OCI-LY1 (cell line): Measurements from ENCODE around the gene RDH5.

Experiments
- H2AFZ ChIP-seq: fragments of 200-600 bp; sonication (generic), shearing (Covaris generic); 2 replicates; pipeline ENCODE4 v1.6.0; 2014; ENCODE audit warnings: antibody characterized with exemption, mild to moderate bottlenecking, low read length
- H3F3A ChIP-seq: fragments of 200-600 bp; sonication (generic), shearing (Covaris generic); 2 replicates; pipeline ENCODE4 v1.6.0; 2014; ENCODE audit warnings: mild to moderate bottlenecking, antibody characterized with exemption, low read length, moderate library complexity; ENCODE audit not compliant: insufficient read depth
- H3K27ac ChIP-seq: fragments of 200-600 bp; sonication (generic); 2 replicates; pipeline ENCODE4 v1.5.1; 2014; ENCODE audit warnings: low read length, mixed run types, mild to moderate bottlenecking, low read depth; ENCODE audit not compliant: poor library complexity, severe bottlenecking
- H3K27me3 ChIP-seq: fragments of 200-600 bp; sonication (generic); 2 replicates; pipeline ENCODE4 v1.6.0; 2014; ENCODE audit warnings: antibody characterized with exemption, mild to moderate bottlenecking, low read length, moderate library complexity; ENCODE audit not compliant: insufficient read depth
- H3K36me3 ChIP-seq: fragments of 200-600 bp; sonication (generic); 2 replicates; pipeline ENCODE4 v1.6.1; 2014; ENCODE audit warnings: mild to moderate bottlenecking, antibody characterized with exemption, low read length, moderate library complexity, mixed read lengths; ENCODE audit not compliant: insufficient read depth
- H3K4me1 ChIP-seq: fragments of 200-600 bp; sonication (generic); 2 replicates; pipeline ENCODE4 v1.5.1; 2014; ENCODE audit warnings: mild to moderate bottlenecking, low read length, moderate library complexity; ENCODE audit not compliant: insufficient read depth, severe bottlenecking
- H3K4me2 ChIP-seq: fragments of 200-600 bp; sonication (generic), shearing (Covaris generic); 2 replicates; pipeline ENCODE4 v1.6.1; 2014; ENCODE audit warnings: low read length
- H3K4me3 ChIP-seq: fragments of 200-600 bp; sonication (generic); 2 replicates; pipeline ENCODE4 v1.5.1; 2014; ENCODE audit warnings: low read length, low read depth, mild to moderate bottlenecking, mixed read lengths; ENCODE audit not compliant: poor library complexity, severe bottlenecking
- H3K79me2 ChIP-seq: fragments of 200-600 bp; shearing (Covaris generic); 2 replicates; pipeline ENCODE4 v1.6.1; 2016; ENCODE audit warnings: mixed run types, low read length, mixed read lengths; ENCODE audit not compliant: insufficient read depth
- H3K9ac ChIP-seq: fragments of 200-600 bp; sonication (generic), shearing (Covaris generic); 2 replicates; pipeline ENCODE4 v1.6.1; 2014; ENCODE audit warnings: mild to moderate bottlenecking, low read length, mixed read lengths
- H3K9me2 ChIP-seq: fragments of 200-600 bp; sonication (generic), shearing (Covaris generic); 2 replicates; pipeline ENCODE4 v1.6.1; 2014; ENCODE audit warnings: low read depth, mild to moderate bottlenecking, low read length, mixed read lengths
- H3K9me3 ChIP-seq: fragments of 200-600 bp; shearing (Covaris generic); 2 replicates; pipeline ENCODE4 v1.6.1; 2014; ENCODE audit warnings: low read length, mixed read lengths
- H4K20me1 ChIP-seq: fragments of 200-600 bp; sonication (generic), shearing (Covaris generic); 2 replicates; pipeline ENCODE4 v1.6.0; 2016; ENCODE audit warnings: mild to moderate bottlenecking, low read length; ENCODE audit not compliant: insufficient read depth
- EZH2 ChIP-seq: fragments of 200-600 bp; sonication (generic), shearing (Covaris generic); IDR thresholded peaks from 2 replicates; pipeline ENCODE4 v1.8.0; 2017; ENCODE audit warnings: borderline replicate concordance, mixed run types, mild to moderate bottlenecking, antibody characterized with exemption, low read length, moderate library complexity, mixed read lengths
- TF ChIP-seq, protein P1 (sequence below): fragments of 200-600 bp; sonication (generic), shearing (Covaris generic); IDR thresholded peaks from 2 replicates; pipeline ENCODE4 v1.5.1; 2017; ENCODE audit warnings: mild to moderate bottlenecking, antibody characterized with exemption, low read length, moderate library complexity, mixed read lengths

RDH5 gene

GRCh38 chr12:55684761-55685370, 35.3 kb upstream of the RDH5 start:
- Histone ChIP-seq H2AFZ (no peak overlapping the region), H3K27me3 (peaks cover 16% of the 10 kb centered on the region; the same call in 1 of the 2 replicates), H3K27ac (no peak overlapping the region), H3K9me2 (no peaks in the 10 kb centered on the region), H3K4me3 (no peak overlapping the region), H3K4me1 (no peaks in the 10 kb centered on the region), H3K9me3 (no peaks in the 10 kb centered on the region), H3K79me2 (no peaks in the 10 kb centered on the region), H4K20me1 (no peaks in the 10 kb centered on the region), H3K4me2 (no peak overlapping the region), H3F3A (no peaks in the 10 kb centered on the region), H3K36me3 (no peaks in the 10 kb centered on the region), H3K9ac (no peak overlapping the region)
- TF ChIP-seq, protein P1, sequence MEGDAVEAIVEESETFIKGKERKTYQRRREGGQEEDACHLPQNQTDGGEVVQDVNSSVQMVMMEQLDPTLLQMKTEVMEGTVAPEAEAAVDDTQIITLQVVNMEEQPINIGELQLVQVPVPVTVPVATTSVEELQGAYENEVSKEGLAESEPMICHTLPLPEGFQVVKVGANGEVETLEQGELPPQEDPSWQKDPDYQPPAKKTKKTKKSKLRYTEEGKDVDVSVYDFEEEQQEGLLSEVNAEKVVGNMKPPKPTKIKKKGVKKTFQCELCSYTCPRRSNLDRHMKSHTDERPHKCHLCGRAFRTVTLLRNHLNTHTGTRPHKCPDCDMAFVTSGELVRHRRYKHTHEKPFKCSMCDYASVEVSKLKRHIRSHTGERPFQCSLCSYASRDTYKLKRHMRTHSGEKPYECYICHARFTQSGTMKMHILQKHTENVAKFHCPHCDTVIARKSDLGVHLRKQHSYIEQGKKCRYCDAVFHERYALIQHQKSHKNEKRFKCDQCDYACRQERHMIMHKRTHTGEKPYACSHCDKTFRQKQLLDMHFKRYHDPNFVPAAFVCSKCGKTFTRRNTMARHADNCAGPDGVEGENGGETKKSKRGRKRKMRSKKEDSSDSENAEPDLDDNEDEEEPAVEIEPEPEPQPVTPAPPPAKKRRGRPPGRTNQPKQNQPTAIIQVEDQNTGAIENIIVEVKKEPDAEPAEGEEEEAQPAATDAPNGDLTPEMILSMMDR = no peak
- no peak for TF ChIP-seq EZH2

GRCh38 chr12:55685671-55686070, 34.5 kb upstream of the RDH5 start:
- Histone ChIP-seq H3K9ac (no peak overlapping the region), H3K79me2 (no peaks in the 10 kb centered on the region), H3F3A (no peaks in the 10 kb centered on the region), H3K9me3 (no peaks in the 10 kb centered on the region), H3K27me3 (peaks cover 16% of the 10 kb centered on the region; the same call in 1 of the 2 replicates), H4K20me1 (no peaks in the 10 kb centered on the region), H3K9me2 (no peaks in the 10 kb centered on the region), H3K36me3 (no peaks in the 10 kb centered on the region), H3K4me1 (no peaks in the 10 kb centered on the region), H3K4me3 (no peak overlapping the region), H3K27ac (no peak overlapping the region), H2AFZ (no peak overlapping the region), H3K4me2 (no peak overlapping the region)
- TF ChIP-seq, protein P1 = no peak

- no peaks in the 10 kb centered on the region for H3K36me3 ChIP-seq
- H3K27me3 ChIP-seq = peaks cover 16% of the 10 kb centered on the region; the same call in 1 of the 2 replicates
Observed at GRCh38 chr12:55686366-55687010, 33.7 kb upstream of the RDH5 start.

More at GRCh38 chr12:55686366-55687010, 33.7 kb upstream of the RDH5 start:
- Histone ChIP-seq H4K20me1 (no peaks in the 10 kb centered on the region), H3K9me3 (no peaks in the 10 kb centered on the region), H2AFZ (no peak overlapping the region), H3K79me2 (no peaks in the 10 kb centered on the region), H3K27ac (no peak overlapping the region), H3K4me2 (no peak overlapping the region), H3K4me3 (no peak overlapping the region), H3K9me2 (no peaks in the 10 kb centered on the region), H3K9ac (no peak overlapping the region), H3F3A (no peaks in the 10 kb centered on the region), H3K4me1 (no peaks in the 10 kb centered on the region)
- TF ChIP-seq, protein P1 = no peak
- TF ChIP-seq EZH2 = no peak
